CD4-positive, alpha-beta T cell treated with Interferon gamma for 1 hour (primary cell): ENCODE data around the gene UBE2QL1.

Experiments
- DNase-seq: peaks from one replicate; pipeline ENCODE4 v3.0.0-alpha.2; 2020

UBE2QL1 gene

DNA sequence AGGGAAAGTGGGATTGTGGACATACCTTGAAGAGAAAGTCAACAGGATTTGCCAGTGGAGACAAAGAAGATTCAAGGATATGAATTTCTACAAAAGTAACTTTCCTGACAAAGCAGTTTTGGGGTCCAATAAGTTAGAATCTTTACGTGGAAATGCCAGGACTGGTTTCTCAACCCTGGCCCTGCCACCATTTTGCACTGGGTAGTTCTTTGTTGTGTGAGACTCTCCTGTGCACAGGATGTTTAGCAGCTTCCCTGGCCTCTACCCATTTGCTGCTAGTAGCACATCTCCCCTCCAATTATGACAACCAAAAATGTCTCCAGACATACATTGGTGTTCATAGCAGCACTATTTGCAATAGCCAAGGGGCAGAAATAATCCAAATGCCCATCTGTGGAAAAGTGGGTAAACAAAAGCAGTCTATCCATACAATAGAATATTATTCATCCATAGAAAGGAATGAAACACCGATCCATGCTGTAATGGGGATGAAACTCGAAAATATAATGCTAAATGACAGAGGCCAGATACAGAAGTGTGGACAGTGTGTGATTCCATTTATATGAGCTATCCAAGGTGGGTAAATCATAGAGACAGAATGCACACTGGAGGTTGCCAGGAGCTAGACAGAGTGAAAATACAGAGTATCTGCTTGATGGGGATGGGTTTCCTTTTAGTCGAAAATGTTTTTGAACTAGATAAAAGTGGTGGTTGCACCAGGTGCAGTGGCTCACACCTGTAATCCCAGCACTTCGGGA lies 92.8 kb downstream of the UBE2QL1 start:
- no peak for DNase-seq

DNA sequence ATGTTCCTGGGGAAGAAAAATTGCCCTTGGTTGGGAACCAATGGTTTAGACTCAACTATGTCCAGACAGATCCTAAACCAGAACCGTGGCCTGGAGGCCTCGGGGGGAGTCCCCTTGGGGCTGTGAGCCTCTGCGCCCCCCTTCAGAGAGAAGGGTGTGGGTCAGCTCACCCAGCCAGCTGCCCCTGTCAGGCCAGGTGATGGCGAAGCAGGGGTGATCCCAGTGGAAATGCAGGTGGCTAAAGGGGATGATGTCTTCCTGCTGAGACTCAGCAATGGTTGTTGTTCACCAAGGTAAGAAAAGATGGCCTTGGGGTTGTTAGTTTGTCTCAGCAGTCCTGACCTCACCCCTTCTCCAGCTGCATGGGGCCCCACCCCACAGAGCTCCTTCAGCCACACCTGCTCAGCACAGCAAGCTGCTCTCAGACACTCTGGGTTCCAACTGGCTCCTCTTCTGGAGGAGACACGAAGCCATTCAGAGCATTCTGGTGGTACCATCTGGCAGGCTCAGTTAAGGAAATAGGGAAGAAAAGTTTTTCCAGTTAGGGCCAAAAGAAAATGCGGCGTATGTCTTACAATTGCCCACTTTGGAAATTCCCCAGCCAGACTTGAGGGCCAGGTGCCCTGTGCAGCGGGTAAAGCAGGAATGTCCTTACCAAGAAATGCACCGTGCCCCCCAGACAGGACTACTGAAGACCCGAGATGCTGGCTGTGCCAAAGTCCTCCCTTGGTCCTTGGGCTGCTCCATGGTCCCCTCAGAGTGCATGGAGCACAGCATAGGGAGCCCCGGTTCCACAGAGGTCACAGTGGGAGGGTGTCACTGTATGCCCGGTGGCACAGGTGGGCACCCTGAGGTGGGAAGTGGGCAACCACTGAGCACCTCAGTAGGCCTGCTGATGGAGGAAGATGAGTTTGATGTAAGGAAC lies 94.0 kb downstream of the UBE2QL1 start:
- DNase-seq: no peak

DNA sequence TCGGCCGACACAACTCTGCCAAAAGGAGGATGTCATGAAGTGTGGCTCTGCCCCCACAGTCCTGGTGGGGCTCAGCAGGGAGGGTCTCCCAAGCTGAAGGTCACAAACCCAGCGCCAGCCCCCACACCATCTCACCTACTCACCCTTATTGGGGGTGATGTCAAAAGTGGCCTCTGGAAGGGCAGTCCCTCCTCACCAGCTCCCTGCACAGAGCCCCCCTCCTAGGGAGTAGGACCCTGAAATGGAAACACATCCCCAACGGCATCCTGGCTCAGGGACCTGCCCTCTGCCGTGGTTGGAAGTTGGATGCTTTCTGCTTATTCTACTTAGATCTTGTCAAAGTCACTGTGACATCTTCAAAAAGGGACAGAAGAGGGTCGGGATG lies 94.7 kb downstream of the UBE2QL1 start:
- no peak for DNase-seq

DNA sequence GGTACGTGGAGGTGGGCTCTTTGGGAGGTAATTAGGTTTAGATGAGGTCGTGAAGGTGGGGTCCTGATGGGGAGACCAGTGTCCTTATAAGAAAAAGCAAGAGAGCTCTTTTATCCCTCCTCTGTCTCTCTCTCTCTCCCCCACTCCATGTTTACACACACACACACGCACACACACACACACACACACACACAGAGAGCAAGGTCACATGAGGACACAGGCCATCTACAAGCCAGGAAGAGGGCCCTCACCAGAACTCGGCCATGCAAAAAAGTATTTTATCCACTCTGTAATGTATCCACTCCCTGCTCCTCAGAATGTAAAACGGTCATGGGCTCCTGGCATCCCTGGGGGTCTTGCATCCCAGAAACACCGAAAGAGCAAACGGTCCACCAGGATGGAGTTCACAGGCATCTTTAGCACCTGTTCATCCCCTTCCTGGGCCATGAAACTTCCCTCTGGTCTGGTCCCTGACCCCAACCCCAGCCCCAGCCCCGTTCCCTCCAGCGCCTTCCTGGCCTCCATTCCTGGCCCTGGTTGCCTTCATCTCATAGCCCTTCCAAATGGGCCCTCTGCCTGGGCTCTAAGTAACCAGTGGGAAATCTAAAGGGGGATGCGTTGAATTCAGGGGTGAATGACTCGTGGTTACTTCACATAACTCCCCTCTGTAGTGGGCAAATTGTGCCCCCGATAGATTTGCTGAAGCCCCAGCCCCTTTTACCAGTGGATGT lies 95.3 kb downstream of the UBE2QL1 start:
- no peak for DNase-seq
